Measurements from ENCODE around the gene STX4. TPM values are rescaled to one million over a fixed set of nuclear protein-coding genes. Genes with fewer than 3 reads are reported as not detected.

STX4 gene
- total RNA-seq, 1 experiment from 2014 or later = 65.2 TPM

DNA sequence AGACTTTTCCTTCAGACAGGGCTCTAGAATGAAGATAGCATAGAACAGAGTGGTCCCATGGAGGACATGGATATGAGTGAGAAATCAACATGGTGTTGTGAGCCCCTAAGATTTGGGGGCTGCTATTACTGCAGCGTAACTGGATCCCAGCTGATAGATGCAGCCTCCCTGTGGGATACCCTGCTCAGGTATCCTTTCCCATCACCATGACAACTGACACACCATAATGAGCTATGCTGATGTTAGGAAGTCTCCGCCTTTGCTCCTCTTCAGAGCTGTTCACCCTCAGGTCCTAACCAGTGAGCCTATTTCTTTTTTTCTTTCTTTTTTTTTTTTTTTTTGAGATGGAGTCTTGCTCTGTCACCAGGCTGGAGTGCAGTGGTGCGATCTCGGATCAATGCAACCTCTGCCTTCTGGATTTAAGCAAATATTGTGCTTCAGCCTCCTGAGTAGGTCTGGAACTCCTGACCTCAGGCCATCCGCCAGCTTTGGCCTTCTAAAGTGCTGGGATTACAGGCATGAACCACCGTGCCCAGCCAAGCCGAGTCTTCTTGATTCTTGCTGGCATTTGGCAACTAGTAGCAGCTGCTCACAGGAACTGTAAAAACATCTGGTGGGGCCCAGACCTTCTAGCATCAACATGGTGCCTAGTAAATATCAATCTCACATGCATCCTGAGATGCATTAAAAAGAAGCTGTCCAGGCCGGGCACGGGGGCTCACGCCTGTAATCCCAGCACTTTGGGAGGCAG, 17.1 kb downstream of the STX4 start:
- Histone ChIP-seq H3K27ac (ENCODE audit: low read length) (no peak overlapping the region), H3K36me3 (ENCODE audit: control insufficient read depth, insufficient read depth, low read length) (no peaks in the 10 kb centered on the region), H3K27me3 (ENCODE audit: control insufficient read depth, insufficient read depth, low read length) (no peaks in the 10 kb centered on the region), H3K4me1 (ENCODE audit: control insufficient read depth, insufficient read depth, low read length) (no peaks in the 10 kb centered on the region), H3K4me3 (ENCODE audit: low read depth in 2 of 2, low read length in 2 of 2) (no peak overlapping the region), H3K9me3 (ENCODE audit: control insufficient read depth, insufficient read depth, low read depth, low read length) (no peaks in the 10 kb centered on the region)
- no peak for TF ChIP-seq POLR2AphosphoS5 (IDR thresholded peaks at IDR 0.05; ENCODE audit: low read depth, low read length)
- TF ChIP-seq, protein P1, sequence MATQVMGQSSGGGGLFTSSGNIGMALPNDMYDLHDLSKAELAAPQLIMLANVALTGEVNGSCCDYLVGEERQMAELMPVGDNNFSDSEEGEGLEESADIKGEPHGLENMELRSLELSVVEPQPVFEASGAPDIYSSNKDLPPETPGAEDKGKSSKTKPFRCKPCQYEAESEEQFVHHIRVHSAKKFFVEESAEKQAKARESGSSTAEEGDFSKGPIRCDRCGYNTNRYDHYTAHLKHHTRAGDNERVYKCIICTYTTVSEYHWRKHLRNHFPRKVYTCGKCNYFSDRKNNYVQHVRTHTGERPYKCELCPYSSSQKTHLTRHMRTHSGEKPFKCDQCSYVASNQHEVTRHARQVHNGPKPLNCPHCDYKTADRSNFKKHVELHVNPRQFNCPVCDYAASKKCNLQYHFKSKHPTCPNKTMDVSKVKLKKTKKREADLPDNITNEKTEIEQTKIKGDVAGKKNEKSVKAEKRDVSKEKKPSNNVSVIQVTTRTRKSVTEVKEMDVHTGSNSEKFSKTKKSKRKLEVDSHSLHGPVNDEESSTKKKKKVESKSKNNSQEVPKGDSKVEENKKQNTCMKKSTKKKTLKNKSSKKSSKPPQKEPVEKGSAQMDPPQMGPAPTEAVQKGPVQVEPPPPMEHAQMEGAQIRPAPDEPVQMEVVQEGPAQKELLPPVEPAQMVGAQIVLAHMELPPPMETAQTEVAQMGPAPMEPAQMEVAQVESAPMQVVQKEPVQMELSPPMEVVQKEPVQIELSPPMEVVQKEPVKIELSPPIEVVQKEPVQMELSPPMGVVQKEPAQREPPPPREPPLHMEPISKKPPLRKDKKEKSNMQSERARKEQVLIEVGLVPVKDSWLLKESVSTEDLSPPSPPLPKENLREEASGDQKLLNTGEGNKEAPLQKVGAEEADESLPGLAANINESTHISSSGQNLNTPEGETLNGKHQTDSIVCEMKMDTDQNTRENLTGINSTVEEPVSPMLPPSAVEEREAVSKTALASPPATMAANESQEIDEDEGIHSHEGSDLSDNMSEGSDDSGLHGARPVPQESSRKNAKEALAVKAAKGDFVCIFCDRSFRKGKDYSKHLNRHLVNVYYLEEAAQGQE (IDR thresholded peaks at IDR 0.05; ENCODE audit: insufficient read depth in 1 of 2, low read depth in 2 of 2, low read length in 1 of 2) = no peak
- TF ChIP-seq TCF7L2 (IDR thresholded peaks at IDR 0.05; ENCODE audit: low read depth, low read length) = no peak
- no peak for TF ChIP-seq SIN3A (IDR thresholded peaks at IDR 0.05; ENCODE audit: borderline replicate concordance, insufficient read depth, low read depth, low read length)
- TF ChIP-seq, protein P2, sequence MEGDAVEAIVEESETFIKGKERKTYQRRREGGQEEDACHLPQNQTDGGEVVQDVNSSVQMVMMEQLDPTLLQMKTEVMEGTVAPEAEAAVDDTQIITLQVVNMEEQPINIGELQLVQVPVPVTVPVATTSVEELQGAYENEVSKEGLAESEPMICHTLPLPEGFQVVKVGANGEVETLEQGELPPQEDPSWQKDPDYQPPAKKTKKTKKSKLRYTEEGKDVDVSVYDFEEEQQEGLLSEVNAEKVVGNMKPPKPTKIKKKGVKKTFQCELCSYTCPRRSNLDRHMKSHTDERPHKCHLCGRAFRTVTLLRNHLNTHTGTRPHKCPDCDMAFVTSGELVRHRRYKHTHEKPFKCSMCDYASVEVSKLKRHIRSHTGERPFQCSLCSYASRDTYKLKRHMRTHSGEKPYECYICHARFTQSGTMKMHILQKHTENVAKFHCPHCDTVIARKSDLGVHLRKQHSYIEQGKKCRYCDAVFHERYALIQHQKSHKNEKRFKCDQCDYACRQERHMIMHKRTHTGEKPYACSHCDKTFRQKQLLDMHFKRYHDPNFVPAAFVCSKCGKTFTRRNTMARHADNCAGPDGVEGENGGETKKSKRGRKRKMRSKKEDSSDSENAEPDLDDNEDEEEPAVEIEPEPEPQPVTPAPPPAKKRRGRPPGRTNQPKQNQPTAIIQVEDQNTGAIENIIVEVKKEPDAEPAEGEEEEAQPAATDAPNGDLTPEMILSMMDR (IDR thresholded peaks at IDR 0.05) = no peak
- in situ Hi-C loops (cut with HindIII; ENCODE audit: low pct_unique_long_range_greater_than_20kb, low sequenced_read_pairs) = no loop called here
- ChIA-PET CTCF (interaction anchor here (0.7 kb wide), 1 partner anchor 71 kb away, joined by 3 read pairs; no protein-coding TSS in a partner anchor), POLR2A (no interaction called here)
- no TSS peak for BruUV-seq (replicated peaks)
- DNase-seq (ENCODE audit: low read depth, low spot score) (no peak), ATAC-seq (no peak)
- intact Hi-C loops (cut with micrococcal nuclease; ENCODE audit: unreplicated experiment) = no loop called here

DNA sequence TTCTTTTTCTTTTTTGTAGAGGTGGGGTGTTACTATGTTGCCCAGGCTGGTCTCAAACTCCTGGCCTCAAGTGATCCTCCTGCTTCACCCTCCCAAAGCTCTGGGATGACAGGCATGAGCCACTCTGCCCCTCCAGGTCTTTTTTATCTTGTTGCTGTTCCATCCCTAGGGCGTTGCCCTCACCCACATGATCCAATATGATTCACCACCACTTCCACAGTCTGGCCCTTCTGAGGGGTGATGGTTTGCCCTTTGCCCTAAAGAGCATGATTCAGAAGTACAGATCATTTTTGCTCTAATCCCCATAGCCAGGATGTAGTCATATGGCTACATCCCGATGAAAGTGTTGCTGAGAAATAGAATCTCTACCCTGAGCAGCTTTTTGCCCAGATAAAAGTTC, 18.8 kb downstream of the STX4 start:
- CTCF ChIA-PET = no interaction called here
- POLR2A ChIA-PET = no interaction called here
- H3K36me3 ChIP-seq (ENCODE audit: control insufficient read depth, insufficient read depth, low read length) = no peaks in the 10 kb centered on the region
- ATAC-seq (peak; percentile 87), DNase-seq (ENCODE audit: low read depth, low spot score) (peak; percentile 92)
- intact Hi-C loops (cut with micrococcal nuclease; ENCODE audit: unreplicated experiment) = loop anchor here (1.0 kb wide), 1 partner anchor 22 kb away; the partner anchor contains the start of genes ZNF646 and ZNF668
- H3K27me3 ChIP-seq (ENCODE audit: control insufficient read depth, insufficient read depth, low read length) = no peaks in the 10 kb centered on the region
- no peak overlapping the region for H3K4me3 ChIP-seq (ENCODE audit: low read depth in 2 of 2, low read length in 2 of 2)
- H3K9me3 ChIP-seq (ENCODE audit: control insufficient read depth, insufficient read depth, low read depth, low read length) = no peaks in the 10 kb centered on the region
- H3K27ac ChIP-seq (ENCODE audit: low read length) = no peak overlapping the region
- no TSS peak for BruUV-seq (replicated peaks)
- TF ChIP-seq SIN3A (IDR thresholded peaks at IDR 0.05; ENCODE audit: borderline replicate concordance, insufficient read depth, low read depth, low read length) (no peak), POLR2AphosphoS5 (IDR thresholded peaks at IDR 0.05; ENCODE audit: low read depth, low read length) (no peak), TCF7L2 (IDR thresholded peaks at IDR 0.05; ENCODE audit: low read depth, low read length) (no peak)
- TF ChIP-seq, protein P1 (IDR thresholded peaks at IDR 0.05; ENCODE audit: insufficient read depth in 1 of 2, low read depth in 2 of 2, low read length in 1 of 2) = no peak
- TF ChIP-seq, protein P2 (IDR thresholded peaks at IDR 0.05) = no peak
- H3K4me1 ChIP-seq (ENCODE audit: control insufficient read depth, insufficient read depth, low read length) = no peaks in the 10 kb centered on the region
- in situ Hi-C loops (cut with HindIII; ENCODE audit: low pct_unique_long_range_greater_than_20kb, low sequenced_read_pairs) = no loop called here

Data from Panc1 (cell line).